Endothelial cell (in vitro differentiated cells): ENCODE measurements around the gene CLPX. TPM values are rescaled to one million over a fixed set of nuclear protein-coding genes. Genes with fewer than 3 reads are reported as not detected.

Experiments used
- DNase-seq: peaks from one replicate; pipeline ENCODE4 v3.0.0; 2021; ENCODE audit warnings: low spot score
- H3K27ac Mint-ChIP-seq: one replicate; pipeline ENCODE4 v1.8.0; 2021; ENCODE audit warnings: mixed read lengths, inconsistent platforms; ENCODE audit not compliant: unreplicated experiment
- H3K27me3 Mint-ChIP-seq: one replicate; pipeline ENCODE4 v1.8.0; 2021; ENCODE audit warnings: mild to moderate bottlenecking, moderate library complexity, mixed read lengths, inconsistent platforms; ENCODE audit not compliant: unreplicated experiment
- H3K36me3 Mint-ChIP-seq: one replicate; pipeline ENCODE4 v1.8.0; 2021; ENCODE audit warnings: mild to moderate bottlenecking, low read depth, mixed read lengths, inconsistent platforms; ENCODE audit not compliant: unreplicated experiment
- H3K4me1 Mint-ChIP-seq: one replicate; pipeline ENCODE4 v1.8.0; 2021; ENCODE audit warnings: mild to moderate bottlenecking, mixed read lengths, inconsistent platforms; ENCODE audit not compliant: unreplicated experiment
- H3K4me3 Mint-ChIP-seq: one replicate; pipeline ENCODE4 v1.8.0; 2021; ENCODE audit warnings: mild to moderate bottlenecking, mixed read lengths, inconsistent platforms; ENCODE audit not compliant: unreplicated experiment
- H3K9me3 Mint-ChIP-seq: one replicate; pipeline ENCODE4 v1.8.0; 2021; ENCODE audit warnings: mixed read lengths, inconsistent platforms; ENCODE audit not compliant: unreplicated experiment
- CTCF ChIP-seq: fragments of 200-600 bp; sonication (generic); IDR thresholded peaks from one replicate; pipeline ENCODE4 v1.5.0; 2021; ENCODE audit warnings: antibody characterized with exemption; ENCODE audit not compliant: unreplicated experiment
- total RNA-seq: library from RNA; stranded (reverse); fragmentation: NEBNext Ultra II Directional; extraction: Animal tissue kit (Norgen Biotek cat#: 25700); gene quantifications from one replicate; pipeline ENCODE4 v1.2.1, GENCODE V29; 2021; ENCODE audit not compliant: unreplicated experiment

CLPX gene
- total RNA-seq, 1 donor from 2014 or later, result 52.1 TPM

GRCh38 chr15:65208647-65209046 lies 23.5 kb upstream of the CLPX start:
- no peak for DNase-seq
- TF ChIP-seq CTCF, result no peak
- H3K4me1 Mint-ChIP-seq, result no peaks in the 10 kb centered on the region

GRCh38 chr15:65207280-65207840 lies 22.2 kb upstream of the CLPX start:
- Mint-ChIP-seq H3K36me3 (no peaks in the 10 kb centered on the region), H3K27ac (no peak overlapping the region), H3K4me1 (no peaks in the 10 kb centered on the region), H3K4me3 (no peak overlapping the region), H3K27me3 (peaks cover 4% of the 10 kb centered on the region), H3K9me3 (no peaks in the 10 kb centered on the region)
- no peak for DNase-seq
- TF ChIP-seq CTCF, result no peak

More at GRCh38 chr15:65208647-65209046, 23.5 kb upstream of the CLPX start:
- H3K27ac Mint-ChIP-seq, result no peak overlapping the region
- H3K36me3 Mint-ChIP-seq, result no peaks in the 10 kb centered on the region
- peaks cover 4% of the 10 kb centered on the region for H3K27me3 Mint-ChIP-seq
- H3K9me3 Mint-ChIP-seq, result no peaks in the 10 kb centered on the region
- H3K4me3 Mint-ChIP-seq, result no peak overlapping the region

GRCh38 chr15:65206750-65207149 lies 21.6 kb upstream of the CLPX start:
- Mint-ChIP-seq H3K4me1 (no peaks in the 10 kb centered on the region), H3K9me3 (no peaks in the 10 kb centered on the region), H3K4me3 (no peak overlapping the region), H3K27ac (no peak overlapping the region), H3K27me3 (peaks cover 4% of the 10 kb centered on the region), H3K36me3 (no peaks in the 10 kb centered on the region)
- DNase-seq, result no peak
- TF ChIP-seq CTCF, result no peak

GRCh38 chr15:65204931-65205660 lies 20.0 kb upstream of the CLPX start:
- TF ChIP-seq CTCF, result no peak
- no peak overlapping the region for H3K27ac Mint-ChIP-seq
- no peak overlapping the region for H3K4me3 Mint-ChIP-seq
- DNase-seq, result no peak
- no peaks in the 10 kb centered on the region for H3K9me3 Mint-ChIP-seq
- no peaks in the 10 kb centered on the region for H3K36me3 Mint-ChIP-seq
- H3K4me1 Mint-ChIP-seq, result no peaks in the 10 kb centered on the region
- H3K27me3 Mint-ChIP-seq, result peaks cover 5% of the 10 kb centered on the region

GRCh38 chr15:65204236-65204930 lies 19.2 kb upstream of the CLPX start:
- H3K27ac Mint-ChIP-seq, result no peak overlapping the region
- no peaks in the 10 kb centered on the region for H3K4me1 Mint-ChIP-seq
- no peaks in the 10 kb centered on the region for H3K36me3 Mint-ChIP-seq
- no peaks in the 10 kb centered on the region for H3K9me3 Mint-ChIP-seq
- TF ChIP-seq CTCF, result no peak
- no peak overlapping the region for H3K4me3 Mint-ChIP-seq
- H3K27me3 Mint-ChIP-seq, result peaks cover 5% of the 10 kb centered on the region
- DNase-seq, result no peak
